HepG2 (cell line): ENCODE measurements around the gene PLCB1. TPM values are rescaled to one million over a fixed set of nuclear protein-coding genes. Genes with fewer than 3 reads are reported as not detected.

Source experiments
- ATF4 ChIP-seq, 2 experiments: fragments of 450-650 bp in 1 of 2; sonication (generic) in 1 of 2; formaldehyde crosslinking; IDR thresholded peaks; 2 replicates each; pipeline versions ENCODE4 v1.5.0 to v1.8.0; 2020 to 2022; ENCODE audit warnings: mild to moderate bottlenecking in 1 of 2, missing genetic modification reagents in 1 of 2
- CREB1 ChIP-seq, 2 experiments: fragments of 450-650 bp in 1 of 2; IDR thresholded peaks; 2 replicates each; pipeline ENCODE4 v1.6.1; 2016 to 2017; ENCODE audit warnings: control low read depth in 1 of 2, mild to moderate bottlenecking in 1 of 2, missing compliant biosample characterization in 1 of 2, missing genetic modification characterization in 1 of 2
- FOXK1 ChIP-seq: sonication (generic); formaldehyde crosslinking; IDR thresholded peaks from 2 replicates; pipeline ENCODE4 v1.4.0; 2020; ENCODE audit warnings: low read depth, missing genetic modification reagents, borderline replicate concordance
- GATAD1 ChIP-seq: IDR thresholded peaks from 2 replicates; pipeline ENCODE4 v1.6.1; 2016; ENCODE audit warnings: missing genetic modification reagents, missing compliant biosample characterization
- IKZF5 ChIP-seq: IDR thresholded peaks from 2 replicates; pipeline ENCODE4 v1.6.1; 2018; ENCODE audit warnings: missing genetic modification reagents, mild to moderate bottlenecking, missing compliant biosample characterization
- KDM4B ChIP-seq: sonication (generic); formaldehyde crosslinking; IDR thresholded peaks from 2 replicates; pipeline ENCODE4 v1.4.0; 2020; ENCODE audit warnings: missing genetic modification reagents
- MEF2D ChIP-seq: sonication (generic); formaldehyde crosslinking; IDR thresholded peaks from 2 replicates; pipeline ENCODE4 v1.5.1; 2020; ENCODE audit warnings: mild to moderate bottlenecking, missing genetic modification reagents
- MIXL1 ChIP-seq: IDR thresholded peaks from 2 replicates; pipeline ENCODE4 v1.6.1; 2016
- NAIF1 ChIP-seq: sonication (generic); formaldehyde crosslinking; IDR thresholded peaks from 2 replicates; pipeline ENCODE4 v1.5.0; 2020; ENCODE audit warnings: mild to moderate bottlenecking, missing genetic modification reagents, borderline replicate concordance
- NFIC ChIP-seq: IDR thresholded peaks from 2 replicates; pipeline ENCODE4 v1.6.1; 2012; ENCODE audit warnings: mild to moderate bottlenecking, low read length, inconsistent platforms
- PRDM15 ChIP-seq: sonication (generic); formaldehyde crosslinking; IDR thresholded peaks from 2 replicates; pipeline ENCODE4 v1.4.0; 2020; ENCODE audit warnings: missing genetic modification reagents
- SIX4 ChIP-seq: sonication (generic); formaldehyde crosslinking; IDR thresholded peaks from 2 replicates; pipeline ENCODE4 v1.4.0; 2020; ENCODE audit warnings: missing genetic modification reagents
- SKI ChIP-seq: fragments of 450-650 bp; IDR thresholded peaks from one replicate; pipeline ENCODE4 v1.6.1; 2018; ENCODE audit warnings: mild to moderate bottlenecking; ENCODE audit not compliant: partially characterized antibody
- SOX13 ChIP-seq, 3 experiments: fragments of 450-650 bp in 1 of 3; sonication (generic) in 1 of 3; formaldehyde crosslinking in 1 of 3; IDR thresholded peaks in 2 of 3; conservative IDR thresholded peaks in 1 of 3; 2 replicates each; pipeline versions ENCODE4 v1.5.0 to v1.6.1; 2016 to 2020; ENCODE audit warnings: antibody characterized with exemption in 1 of 3, mild to moderate bottlenecking in 1 of 3, missing compliant biosample characterization in 1 of 3, missing genetic modification reagents in 1 of 3, moderate library complexity in 1 of 3
- SOX6 ChIP-seq, 2 experiments: fragments of 450-650 bp in 1 of 2; sonication (generic) in 1 of 2; formaldehyde crosslinking in 1 of 2; IDR thresholded peaks; 2 replicates each; pipeline versions ENCODE4 v1.4.0 to v1.6.1; 2017 to 2020; ENCODE audit warnings: antibody characterized with exemption in 1 of 2, mild to moderate bottlenecking in 1 of 2, missing genetic modification reagents in 1 of 2
- TBX2 ChIP-seq: sonication (generic); formaldehyde crosslinking; IDR thresholded peaks from 2 replicates; pipeline ENCODE4 v1.5.0; 2020; ENCODE audit warnings: missing genetic modification reagents, mild to moderate bottlenecking, borderline replicate concordance
- U2AF1 ChIP-seq: fragments of 200-400 bp; formaldehyde crosslinking; optimal IDR thresholded peaks from 2 replicates; pipeline ENCODE3; 2017; ENCODE audit warnings: mild to moderate bottlenecking, low read depth, low read length
- ZFP82 ChIP-seq: sonication (generic); formaldehyde crosslinking; IDR thresholded peaks from 2 replicates; pipeline ENCODE4 v1.5.1; 2020; ENCODE audit warnings: mild to moderate bottlenecking, missing genetic modification reagents, borderline replicate concordance
- ZNF260 ChIP-seq: sonication (generic); formaldehyde crosslinking; IDR thresholded peaks from 2 replicates; pipeline ENCODE4 v1.4.0; 2020; ENCODE audit warnings: missing genetic modification reagents, low read depth, mild to moderate bottlenecking, borderline replicate concordance
- ZNF3 ChIP-seq: IDR thresholded peaks from 2 replicates; pipeline ENCODE4 v1.7.0; 2017; ENCODE audit warnings: inconsistent platforms
- ZNF564 ChIP-seq: sonication (generic); formaldehyde crosslinking; IDR thresholded peaks from 2 replicates; pipeline ENCODE4 v1.8.1; 2023; ENCODE audit warnings: mild to moderate bottlenecking, missing genetic modification reagents
- ZNF644 ChIP-seq: IDR thresholded peaks from 2 replicates; pipeline ENCODE4 v1.6.1; 2016; ENCODE audit warnings: low read depth
- ZNF709 ChIP-seq: sonication (generic); formaldehyde crosslinking; IDR thresholded peaks from 2 replicates; pipeline ENCODE4 v1.5.0; 2020; ENCODE audit warnings: mild to moderate bottlenecking, missing genetic modification reagents
- ZNF720 ChIP-seq: sonication (generic); formaldehyde crosslinking; IDR thresholded peaks from 2 replicates; pipeline ENCODE4 v1.4.0; 2020; ENCODE audit warnings: missing genetic modification reagents
- polyA plus RNA-seq, 8 experiments: library from polyadenylated mRNA; depleted of rRNA in 3 of 8; stranded (reverse) in 7 of 8; unstranded in 1 of 8; fragments of >200 nt; fragmentation: Illumina TruSeq in 4 of 8; extraction: Trizol in 4 of 8; gene quantifications; 2 replicates each; pipeline versions ENCODE4 v1.2.1 to v1.2.3, GENCODE V29; 2011 to 2016; ENCODE audit warnings: low read depth in 4 of 8, missing spikeins in 1 of 8, mixed read lengths in 1 of 8; ENCODE audit not compliant: insufficient read depth in 1 of 8
- total RNA-seq, 5 experiments: library from RNA; depleted of rRNA; stranded (reverse); fragments of >200 nt; fragmentation: Illumina TruSeq; extraction: Trizol; gene quantifications; 2 replicates each; pipeline ENCODE4 v1.2.3, GENCODE V29; 2016; ENCODE audit warnings: low read depth in 1 of 5

Gene PLCB1
- total and polyA plus RNA-seq, 2 of the 13 experiments (the other 11 are each of a cell fraction or from before 2014, with no cell fraction given), result 42.4 to 55.9 TPM

GRCh38 chr20:8363970-8364733 lies 232.1 kb downstream of the PLCB1 start (continued):
- no peak for TF ChIP-seq SOX13 (IDR thresholded peaks at IDR 0.05)
- peak in 1 of 2 experiments; percentile 89; a peak in 2 of 4 replicates for TF ChIP-seq SOX13 (CRISPR knock-in tag; conservative IDR thresholded peaks at IDR 0.05 in 1 of 2, IDR thresholded peaks at IDR 0.05 in 1 of 2)
- TF ChIP-seq ZNF260 (CRISPR knock-in tag), result no peak
- peak; percentile 90; the same call in 1 of the 2 replicates for TF ChIP-seq MIXL1 (CRISPR knock-in tag)
- no peak for TF ChIP-seq SKI
- TF ChIP-seq ZNF720 (CRISPR knock-in tag), result no peak
- peak; percentile 58; the same call in 1 of the 2 replicates for TF ChIP-seq MEF2D
- 0 out of 2 replicates have a peak, but pooled peaks have one; percentile 41 for TF ChIP-seq ZNF709 (CRISPR knock-in tag)
- TF ChIP-seq FOXK1 (CRISPR knock-in tag), result 0 out of 2 replicates have a peak, but pooled peaks have one; percentile 58
- TF ChIP-seq SOX6 (IDR thresholded peaks at IDR 0.05), result no peak
- TF ChIP-seq SOX6 (CRISPR knock-in tag; IDR thresholded peaks at IDR 0.05), result peak; percentile 89
- peak; percentile 77; the same call in 1 of the 2 replicates for TF ChIP-seq SIX4 (CRISPR knock-in tag)
- TF ChIP-seq NFIC, result peak; percentile 79; the same call in 1 of the 2 replicates
- TF ChIP-seq GATAD1 (CRISPR knock-in tag), result peak; percentile 57
- peak; percentile 91 for TF ChIP-seq ZNF644 (CRISPR knock-in tag)
- 0 out of 2 replicates have a peak, but pooled peaks have one; percentile 12 for TF ChIP-seq ZNF3 (CRISPR knock-in tag)
- peak; percentile 94 for TF ChIP-seq IKZF5
- peak; percentile 44; the same call in 1 of the 2 replicates for TF ChIP-seq ZNF564
- no peak for TF ChIP-seq PRDM15 (CRISPR knock-in tag)
- TF ChIP-seq CREB1 (IDR thresholded peaks at IDR 0.05), result peak; percentile 30; the same call in 1 of the 2 replicates
- peak; percentile 58; the same call in 1 of the 2 replicates for TF ChIP-seq CREB1 (CRISPR knock-in tag; IDR thresholded peaks at IDR 0.05)
- TF ChIP-seq NAIF1 (CRISPR knock-in tag), result no peak
- TF ChIP-seq U2AF1, result no peak
- TF ChIP-seq KDM4B (CRISPR knock-in tag), result peak; percentile 82; the same call in 1 of the 2 replicates
- TF ChIP-seq TBX2 (CRISPR knock-in tag), result peak; percentile 90
- TF ChIP-seq ATF4 (CRISPR knock-in tag; IDR thresholded peaks at IDR 0.05), result peak in 1 of 2 experiments; percentile 10; a peak in 1 of 4 replicates
- TF ChIP-seq ZFP82, result peak; percentile 82
